Medulla oblongata (tissue), 1 donor: Measurements from ENCODE around the gene SLC25A22.

Experiments
- DNase-seq: peaks from one replicate; pipeline ENCODE4 v3.0.0-alpha.2; 2015; ENCODE audit errors: extremely low spot score

The SLC25A22 gene

DNA sequence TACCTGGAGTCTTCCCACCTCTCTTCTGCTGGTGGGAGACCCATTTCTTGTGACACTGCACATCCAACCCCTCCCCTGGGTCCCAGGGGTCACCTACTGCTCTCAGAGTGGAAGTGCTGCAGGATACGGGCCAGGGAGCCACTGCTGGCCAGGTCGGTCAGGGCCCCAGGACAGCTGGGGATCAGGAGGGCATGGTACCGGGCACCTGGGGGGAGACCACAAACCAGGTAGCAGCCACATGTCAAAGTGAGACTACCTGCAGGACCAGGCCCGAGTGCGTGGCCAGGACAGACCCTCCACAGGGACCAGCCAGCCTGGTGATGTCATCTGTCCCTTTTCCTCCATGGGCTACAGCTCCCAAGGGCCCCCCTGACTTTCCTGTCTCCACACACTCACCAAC is 24.7 kb downstream of the SLC25A22 start:
- no peak for DNase-seq

DNA sequence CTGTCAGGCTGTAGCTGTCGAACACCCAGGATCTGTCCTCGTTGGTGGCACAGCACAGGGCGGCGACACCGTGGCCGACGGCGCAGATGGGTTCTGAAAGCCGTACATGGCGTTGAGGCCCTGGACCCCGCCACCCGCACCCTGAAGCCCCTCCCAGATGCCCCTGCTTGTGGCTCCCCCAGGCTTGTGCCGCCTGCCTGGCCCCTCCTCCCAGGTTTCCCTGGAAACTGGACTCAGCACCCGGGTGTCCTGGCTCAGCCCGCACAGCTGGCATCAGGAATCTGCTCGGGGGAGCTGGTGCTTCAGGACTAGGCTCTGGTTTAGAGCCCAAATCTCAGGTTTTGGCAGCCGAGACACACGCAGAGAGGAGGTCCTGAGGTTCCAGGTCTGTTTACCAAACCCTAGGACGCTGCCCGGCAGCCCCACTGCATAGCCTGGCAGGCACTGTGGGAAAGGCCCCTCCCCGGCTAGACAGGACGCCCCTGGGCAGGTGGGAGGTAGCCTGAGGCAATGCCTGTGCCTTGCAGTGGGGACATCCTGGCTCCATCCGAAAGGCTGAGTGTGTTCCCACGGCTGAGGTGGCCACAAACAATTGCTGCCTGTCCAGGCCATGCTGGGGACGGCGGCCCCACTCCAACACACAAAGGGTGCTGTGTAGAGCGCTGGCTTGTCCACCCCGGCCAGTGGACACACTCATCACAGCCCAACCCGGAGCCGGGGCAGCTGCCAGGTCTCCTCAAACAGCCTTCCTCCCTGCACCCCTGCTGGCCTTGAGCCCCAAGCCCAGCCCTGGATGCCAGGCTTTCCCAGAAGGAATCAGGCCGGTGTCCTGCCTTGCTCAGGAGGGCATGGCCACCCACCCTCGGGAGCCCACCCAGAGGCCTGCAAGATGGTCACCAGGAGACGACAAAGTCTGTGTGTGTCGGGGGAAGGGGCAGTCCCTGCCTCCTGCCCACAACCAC is 25.4 kb downstream of the SLC25A22 start:
- peak; percentile 97 for DNase-seq

DNA sequence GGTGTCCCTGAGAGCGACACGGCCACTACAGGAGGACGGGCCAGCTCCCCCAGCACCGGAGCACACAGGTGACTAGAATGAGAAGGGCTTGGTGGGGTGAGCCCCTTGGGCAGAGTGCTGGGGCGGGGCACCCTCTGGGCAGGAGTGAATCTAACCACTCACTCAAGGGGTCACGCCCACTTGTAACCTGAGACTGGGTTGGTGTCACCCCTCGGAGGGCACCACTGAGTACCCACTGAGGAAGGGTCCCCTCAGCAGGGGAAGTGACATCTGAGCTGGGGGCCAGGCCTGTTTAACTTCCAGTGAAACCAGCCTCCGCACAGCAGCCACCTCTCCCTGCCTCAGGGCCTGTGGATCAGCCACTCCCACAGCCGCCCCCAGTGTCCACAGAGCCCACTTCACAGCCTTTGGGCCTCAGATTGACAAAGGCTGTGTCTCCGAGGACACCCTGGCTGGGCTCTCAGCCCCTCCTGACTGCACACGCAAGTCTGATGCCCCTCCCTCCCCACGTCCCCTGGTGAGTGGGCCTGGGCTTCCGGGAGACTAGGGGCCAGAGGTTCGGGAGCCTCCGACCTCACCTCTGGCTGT is 26.4 kb downstream of the SLC25A22 start:
- DNase-seq = no peak

DNA sequence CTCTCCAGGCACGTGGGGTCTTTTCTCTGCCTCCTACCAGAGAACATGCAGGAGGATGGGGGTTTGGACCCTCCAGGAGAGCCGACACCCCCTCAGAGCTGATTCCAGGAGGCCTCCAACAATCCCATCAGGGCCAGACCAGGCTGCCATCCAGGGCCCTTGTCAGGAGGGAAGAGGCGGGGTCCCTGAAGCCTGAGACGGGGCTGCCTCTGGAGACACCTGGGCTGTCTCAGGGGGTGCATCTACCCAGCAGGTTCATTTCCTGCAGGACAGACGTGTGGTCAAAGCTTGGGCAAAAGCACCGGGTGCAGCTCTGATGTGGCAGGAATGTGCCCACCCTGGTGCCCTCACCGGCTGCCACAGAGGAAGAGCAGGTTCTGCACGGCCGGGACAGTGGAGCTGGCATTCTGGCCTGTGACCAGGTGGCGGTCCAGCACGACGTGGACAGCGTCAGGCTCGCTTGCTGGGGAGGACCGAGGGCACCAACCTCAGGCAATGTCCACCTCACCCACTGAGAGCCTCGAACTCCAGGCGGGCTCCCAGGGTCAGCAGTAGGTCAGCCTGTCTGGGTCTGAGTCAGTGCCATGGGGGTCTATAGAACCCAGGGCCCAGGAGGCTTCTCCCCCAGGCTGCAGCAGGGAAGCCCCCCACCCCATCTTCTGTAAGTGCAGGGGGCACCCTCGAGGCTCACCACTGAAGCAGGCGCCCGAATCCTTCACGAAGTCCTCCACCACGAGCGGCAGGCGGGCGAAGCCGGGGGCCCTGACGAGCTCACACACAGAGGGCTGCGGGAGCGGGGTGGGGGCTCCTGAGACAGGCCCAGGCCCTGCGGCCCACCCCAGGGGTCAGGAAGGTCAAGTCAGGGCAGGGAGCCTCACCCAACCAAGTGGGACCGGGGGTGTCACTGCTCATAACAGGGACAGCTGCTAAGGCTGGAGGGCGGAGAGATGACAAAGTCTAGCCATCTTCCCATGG is 27.2 kb downstream of the SLC25A22 start:
- DNase-seq = no peak

DNA sequence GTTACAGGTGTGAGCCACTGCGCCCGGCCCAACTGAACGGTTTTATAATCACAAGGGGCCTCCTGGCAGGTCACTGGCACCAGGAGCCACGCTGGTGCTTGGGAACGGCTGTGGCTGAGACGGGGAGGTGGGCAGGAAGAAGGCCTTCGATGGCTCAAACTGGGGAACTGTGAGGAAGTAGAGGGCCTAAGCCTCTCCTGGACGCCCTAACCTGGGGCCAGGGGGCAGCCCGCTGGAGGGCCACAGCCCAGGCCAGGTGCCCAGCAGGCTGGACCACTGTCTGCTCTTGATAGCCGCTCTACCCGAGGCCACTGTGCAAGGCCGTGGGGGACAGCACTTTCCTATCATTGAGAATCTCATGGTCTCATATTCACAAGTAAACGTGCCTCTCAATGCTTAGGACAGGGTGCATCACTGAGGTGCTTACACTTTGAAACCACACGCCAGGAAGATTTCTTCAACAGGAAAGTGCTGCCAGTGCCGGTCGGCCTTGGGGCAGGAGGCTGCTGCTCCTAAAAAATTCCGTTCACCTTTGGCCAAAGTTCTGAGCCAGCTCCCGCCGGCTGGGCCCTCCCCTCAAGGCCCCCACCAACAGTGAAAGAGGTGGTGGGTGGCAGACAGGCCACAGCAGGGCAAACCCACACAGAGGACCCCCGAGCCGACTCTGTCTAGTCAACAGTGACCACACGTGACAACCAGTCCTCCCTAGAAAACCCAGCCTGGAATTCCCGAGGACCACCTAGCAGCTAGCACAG is 28.0 kb downstream of the SLC25A22 start:
- DNase-seq = no peak

DNA sequence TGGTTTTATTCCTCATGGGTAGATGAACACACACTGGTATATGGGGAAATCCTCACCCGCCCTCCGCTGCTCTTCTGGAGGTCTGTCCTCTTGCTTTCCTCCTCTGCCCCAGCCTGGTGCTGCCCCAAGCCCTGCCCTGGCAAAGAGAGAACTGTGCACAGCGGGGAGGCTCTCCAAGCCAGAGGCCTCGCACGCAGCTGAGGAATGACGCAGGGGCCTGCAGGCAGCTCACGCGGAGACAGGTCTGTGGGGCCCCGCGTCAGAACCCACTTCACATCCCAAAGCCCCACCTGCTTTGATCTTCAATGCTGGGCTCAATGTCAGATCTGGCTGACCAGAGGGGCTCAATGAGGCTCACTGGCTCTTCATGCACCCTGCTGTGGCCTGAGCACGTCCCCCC is 30.8 kb downstream of the SLC25A22 start:
- no peak for DNase-seq

DNA sequence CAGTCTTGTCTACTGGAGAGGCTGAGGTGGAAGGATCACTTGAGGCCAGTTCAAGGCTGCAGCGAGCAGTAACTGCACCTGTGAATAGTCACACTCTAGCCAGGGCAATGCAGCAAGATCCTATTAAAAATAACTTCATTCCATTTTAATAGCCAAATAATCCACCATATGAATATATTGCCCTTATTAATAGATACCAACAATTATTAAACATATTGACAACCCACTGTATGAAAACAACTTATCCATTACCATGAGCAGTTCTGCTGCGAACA is 31.2 kb downstream of the SLC25A22 start:
- DNase-seq = no peak

DNA sequence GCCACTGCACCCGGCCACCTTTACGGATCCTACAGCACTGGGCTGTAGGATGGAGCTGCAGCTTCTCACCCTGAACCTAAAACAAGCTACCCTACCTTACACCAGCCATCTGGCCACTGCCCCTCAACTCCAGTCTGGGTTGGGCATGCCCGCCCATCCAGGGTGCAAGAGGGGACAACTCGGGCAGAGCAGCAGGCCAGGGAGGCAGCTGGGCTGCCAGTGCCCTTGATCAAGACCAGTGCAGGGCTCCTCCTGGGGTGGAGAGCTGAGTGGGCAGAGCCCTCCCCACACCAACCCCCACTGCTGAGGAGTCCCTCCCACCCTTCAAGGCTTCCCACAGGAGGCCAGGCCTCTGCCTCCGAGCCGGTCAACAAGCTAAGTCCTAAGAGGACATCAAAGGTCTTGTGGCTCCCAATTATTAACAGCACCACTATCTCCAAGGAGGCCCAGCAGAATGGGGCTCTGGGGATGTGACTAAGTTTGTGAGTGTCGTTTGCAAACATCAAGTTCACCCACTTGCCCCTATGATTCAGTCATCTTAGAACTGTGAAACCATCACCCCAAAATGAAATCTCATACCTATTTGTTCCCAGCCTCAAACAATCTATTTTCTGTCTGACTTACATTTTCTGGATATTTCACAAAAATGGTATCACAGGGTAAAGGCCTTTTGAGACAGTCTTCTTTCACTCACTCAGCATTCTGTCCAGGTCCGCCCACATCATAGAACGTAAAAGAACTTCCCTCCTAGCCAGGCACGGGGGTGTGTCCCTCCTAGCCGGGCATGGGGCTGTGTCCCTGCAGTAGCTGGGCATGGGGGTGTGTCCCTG is 31.8 kb downstream of the SLC25A22 start:
- no peak for DNase-seq

DNA sequence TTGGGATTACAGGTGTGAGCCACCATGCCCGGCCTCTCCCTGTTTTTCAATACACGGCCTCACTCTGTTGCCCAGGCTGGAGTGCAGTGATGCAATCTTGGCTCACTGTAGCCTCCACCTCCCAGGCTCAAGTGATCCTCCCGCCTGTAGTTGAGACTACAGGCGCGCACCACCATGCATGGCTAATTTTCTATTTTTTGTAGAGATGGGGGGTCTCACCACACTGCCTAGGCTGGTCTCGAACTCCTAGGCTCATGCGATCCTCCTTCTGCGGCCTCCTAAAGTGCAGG is 32.3 kb downstream of the SLC25A22 start:
- DNase-seq = no peak

DNA sequence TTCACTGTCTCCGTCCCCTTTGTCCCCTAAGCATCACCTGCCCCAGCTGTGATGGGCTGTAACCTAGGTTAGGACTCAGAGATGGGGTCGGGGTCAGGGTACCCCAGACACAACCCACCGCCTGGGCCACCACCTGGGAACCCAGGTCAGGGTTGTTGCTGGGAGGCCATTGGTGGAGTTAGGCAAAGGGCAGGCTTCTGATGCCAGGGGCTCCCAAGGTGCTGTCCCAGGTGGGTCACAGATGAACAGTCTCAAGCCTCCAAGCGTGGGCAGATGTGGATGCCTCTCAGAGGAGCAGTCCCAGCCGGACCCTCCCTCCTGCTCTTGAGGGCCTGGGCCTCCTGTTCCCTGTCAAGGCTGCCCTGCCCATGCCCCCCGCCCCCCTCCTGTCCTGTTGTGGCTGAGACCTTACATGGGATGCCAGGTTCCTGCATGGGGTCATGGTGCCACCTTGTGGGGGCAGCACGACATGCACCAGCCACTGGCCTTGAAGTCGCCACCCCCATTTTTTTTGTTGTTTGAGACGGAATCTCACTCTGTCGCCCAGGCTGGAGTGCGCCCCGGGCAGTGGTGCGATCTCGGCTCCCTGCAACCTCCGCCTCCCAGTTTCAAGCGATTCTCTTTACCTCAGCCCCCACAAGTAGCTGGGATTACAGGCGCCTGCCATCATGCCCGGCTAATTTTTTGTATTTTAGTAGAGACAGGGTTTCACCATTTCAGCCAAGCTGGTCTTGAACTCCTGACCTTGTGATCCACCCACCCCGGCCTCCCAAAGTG is 32.9 kb downstream of the SLC25A22 start:
- DNase-seq = peak; percentile 75

DNA sequence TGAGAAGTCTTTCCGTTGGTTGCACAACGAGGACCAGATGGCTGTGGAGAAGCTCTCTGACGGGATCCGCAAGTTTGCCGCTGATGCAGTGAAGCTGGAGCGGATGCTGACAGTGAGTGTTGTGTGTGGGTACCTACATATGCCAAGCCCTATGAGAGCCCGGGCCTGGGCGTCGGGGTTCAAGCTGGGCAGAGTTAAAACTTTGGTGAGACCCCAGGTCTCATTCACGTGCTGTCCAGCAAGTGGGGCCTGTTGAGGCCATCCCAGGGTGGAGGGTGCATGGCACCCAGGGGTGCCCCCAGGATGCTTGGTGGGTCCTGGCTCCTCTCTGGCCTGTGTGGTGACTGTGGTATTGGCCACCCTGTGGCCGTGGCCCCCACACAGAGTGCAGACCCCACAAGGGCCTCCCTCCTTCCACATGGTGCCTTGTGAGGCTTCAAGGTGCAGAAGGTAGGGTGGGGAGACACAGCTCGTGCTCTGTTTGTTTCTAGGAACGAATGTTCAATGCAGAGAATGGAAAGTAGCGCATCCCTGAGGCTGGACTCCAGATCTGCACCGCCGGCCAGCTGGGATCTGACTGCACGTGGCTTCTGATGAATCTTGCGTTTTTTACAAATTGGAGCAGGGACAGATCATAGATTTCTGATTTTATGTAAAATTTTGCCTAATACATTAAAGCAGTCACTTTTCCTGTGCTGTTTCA is 33.6 kb downstream of the SLC25A22 start:
- DNase-seq = no peak

DNA sequence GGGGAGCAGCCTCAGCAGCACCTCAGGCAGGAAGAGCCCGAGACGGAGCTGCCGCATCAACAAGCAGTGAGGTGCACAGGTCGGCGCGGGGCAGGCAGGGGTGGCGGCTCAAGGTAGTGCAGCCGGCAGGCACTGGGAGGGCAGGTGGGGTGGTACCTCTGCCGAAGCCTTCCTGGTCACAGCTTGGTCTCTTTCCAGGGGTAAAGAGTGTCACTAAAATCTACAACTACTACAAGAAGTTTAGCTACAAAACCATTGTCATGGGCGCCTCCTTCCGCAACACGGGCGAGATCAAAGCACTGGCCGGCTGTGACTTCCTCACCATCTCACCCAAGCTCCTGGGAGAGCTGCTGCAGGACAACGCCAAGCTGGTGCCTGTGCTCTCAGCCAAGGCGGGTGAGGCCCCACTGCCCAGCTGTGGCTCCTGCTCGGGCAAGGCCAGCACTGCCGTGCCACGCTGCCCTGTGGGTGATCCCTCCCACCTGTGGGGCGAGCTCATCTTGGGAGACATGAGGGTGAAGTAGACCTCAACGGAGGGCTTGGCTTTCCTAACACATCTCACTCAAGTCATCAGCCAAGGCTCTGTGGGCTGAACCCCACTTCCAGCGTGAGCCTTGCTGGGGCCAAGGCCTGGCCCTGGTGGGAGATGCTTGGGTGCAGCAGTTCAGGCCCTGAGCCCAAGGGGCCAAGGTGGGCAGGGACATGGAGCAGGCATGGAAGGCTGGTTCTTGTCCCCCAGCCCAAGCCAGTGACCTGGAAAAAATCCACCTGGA is 34.3 kb downstream of the SLC25A22 start:
- DNase-seq = no peak

DNA sequence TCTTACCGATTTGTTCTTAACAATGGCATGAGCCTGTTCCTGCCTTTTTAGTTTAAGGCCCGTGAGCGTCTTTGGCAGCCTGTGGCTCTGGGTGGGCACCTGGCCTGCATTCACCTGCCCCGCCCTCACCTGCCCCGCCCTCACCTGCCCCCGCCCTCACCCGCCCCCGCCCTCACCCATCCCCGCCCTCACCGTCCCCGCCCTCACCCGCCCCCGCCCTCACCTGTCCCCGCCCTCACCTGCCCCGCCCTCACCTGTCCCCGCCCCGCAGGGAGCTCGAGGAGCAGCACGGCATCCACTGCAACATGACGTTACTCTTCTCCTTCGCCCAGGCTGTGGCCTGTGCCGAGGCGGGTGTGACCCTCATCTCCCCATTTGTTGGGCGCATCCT is 35.0 kb downstream of the SLC25A22 start:
- no peak for DNase-seq

DNA sequence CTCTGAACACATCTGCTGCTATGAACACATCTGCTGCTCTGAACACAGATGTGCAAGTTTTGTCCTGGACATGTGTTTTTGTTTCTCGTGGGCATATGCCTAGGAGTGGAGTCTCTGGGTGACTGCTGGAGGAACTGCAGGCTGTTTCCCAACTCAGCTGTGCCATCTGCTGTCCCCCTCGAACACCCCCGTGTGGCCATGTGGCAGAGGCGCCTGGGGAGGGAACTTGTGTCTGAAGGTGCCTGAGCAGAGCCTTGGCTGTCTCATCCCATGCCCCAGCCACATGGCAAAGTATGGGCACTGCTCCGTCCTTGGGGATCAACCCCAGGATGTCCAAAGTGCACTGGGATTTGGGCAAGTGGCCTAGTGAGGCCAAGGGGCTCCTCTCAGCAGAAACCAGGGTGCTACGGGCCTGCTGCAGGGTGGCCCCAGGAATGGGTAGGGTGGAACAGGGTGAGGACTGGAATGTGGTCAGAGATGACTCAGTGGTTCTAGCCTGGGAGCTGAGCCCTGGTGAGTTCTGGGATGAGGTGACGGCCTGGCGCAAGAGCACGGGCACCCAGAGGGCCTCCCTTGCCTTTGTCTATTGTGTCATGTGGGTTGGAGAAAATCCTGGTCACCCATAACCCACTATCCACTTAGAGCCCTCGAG is 35.5 kb downstream of the SLC25A22 start:
- DNase-seq = peak; percentile 70

DNA sequence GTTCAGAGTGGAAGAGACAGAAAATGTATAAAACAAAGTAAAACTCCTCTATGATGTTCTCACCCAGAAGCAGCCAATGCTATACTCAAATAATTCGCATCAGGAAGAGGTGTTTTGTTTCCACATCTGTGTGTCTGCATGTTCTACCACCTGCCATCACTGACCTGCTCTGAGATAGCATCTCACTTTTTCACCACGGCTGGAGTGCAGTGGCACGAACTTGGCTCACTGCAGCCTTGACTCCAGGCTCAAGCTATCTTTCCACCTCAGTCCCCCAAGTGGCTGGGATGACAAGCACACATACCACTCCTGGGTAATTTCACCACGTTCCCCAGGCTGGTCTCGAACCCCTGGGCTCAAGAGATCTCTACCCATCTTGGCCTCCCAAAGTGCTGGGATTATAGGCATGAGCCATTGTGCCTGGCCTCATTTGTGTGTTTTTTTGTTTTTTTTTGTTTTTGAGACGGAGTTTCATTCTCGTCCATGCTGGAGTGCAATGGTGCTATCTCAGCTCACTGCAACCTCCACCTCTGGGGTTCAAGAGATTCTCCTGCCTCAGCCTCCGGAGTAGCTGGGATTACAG is 36.5 kb downstream of the SLC25A22 start:
- DNase-seq = no peak

DNA sequence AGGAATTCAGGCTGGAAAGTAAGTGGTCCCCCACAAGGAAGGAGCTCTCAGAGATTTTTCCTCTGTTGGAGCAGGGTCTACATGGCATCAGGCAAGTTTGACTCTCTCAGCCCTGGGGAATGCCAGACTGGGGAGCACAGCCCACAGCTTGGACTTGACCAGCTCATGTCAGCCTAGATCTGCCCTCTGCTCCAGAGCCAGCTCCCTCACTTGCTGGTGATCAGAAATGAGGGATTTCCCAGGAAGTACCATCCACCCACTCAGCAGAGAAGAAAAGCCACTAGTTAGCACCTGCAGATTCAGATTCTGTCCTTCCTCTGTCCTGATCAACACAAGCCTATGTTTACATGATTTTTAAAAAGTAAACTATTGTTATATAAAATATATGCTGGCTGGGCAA is 37.8 kb downstream of the SLC25A22 start:
- no peak for DNase-seq

DNA sequence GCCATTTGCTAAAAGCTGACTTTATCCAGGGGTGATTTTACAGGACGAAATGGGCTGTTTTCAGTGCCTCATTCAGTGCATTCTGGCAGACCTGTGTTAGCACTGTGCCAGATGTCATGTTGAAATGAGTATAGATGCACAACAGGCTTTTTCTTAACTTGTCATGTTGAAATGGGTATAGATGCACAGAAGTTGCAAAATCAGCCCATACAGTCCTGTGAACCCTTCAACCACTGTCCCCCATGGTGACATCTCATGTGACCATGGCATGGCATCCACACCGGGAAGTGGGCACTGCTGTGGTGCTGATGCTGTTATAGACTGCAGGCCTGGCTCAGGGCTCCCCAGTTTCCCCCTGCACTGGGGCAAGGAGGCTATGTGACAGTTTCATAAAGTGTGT is 48.4 kb downstream of the SLC25A22 start:
- no peak for DNase-seq

DNA sequence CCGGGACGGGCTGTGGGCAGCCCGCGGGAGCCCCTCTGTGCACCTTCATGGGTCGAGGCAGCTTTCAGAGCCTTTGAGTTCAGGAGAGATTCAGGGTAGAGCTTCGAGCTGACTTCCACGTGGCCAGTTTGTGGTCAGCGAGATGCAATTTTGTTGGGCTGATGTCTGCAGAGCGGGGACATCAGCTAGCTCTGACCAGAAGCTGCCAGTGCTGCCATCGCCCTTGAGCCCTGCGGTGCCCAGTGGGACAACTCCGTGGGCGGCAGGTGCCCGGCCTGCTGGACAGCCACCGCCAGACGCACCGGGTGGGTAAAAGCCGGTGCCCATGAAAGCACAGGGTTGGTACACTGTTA is 50.1 kb downstream of the SLC25A22 start:
- no peak for DNase-seq
